Fibroblast of gingiva (primary cell): ENCODE data around the gene RIPOR2.

ENCODE experiments used
- DNase-seq: peaks from one replicate; pipeline ENCODE4 v3.0.0-alpha.2; 2011; ENCODE audit warnings: low read depth

The RIPOR2 gene, protein sequence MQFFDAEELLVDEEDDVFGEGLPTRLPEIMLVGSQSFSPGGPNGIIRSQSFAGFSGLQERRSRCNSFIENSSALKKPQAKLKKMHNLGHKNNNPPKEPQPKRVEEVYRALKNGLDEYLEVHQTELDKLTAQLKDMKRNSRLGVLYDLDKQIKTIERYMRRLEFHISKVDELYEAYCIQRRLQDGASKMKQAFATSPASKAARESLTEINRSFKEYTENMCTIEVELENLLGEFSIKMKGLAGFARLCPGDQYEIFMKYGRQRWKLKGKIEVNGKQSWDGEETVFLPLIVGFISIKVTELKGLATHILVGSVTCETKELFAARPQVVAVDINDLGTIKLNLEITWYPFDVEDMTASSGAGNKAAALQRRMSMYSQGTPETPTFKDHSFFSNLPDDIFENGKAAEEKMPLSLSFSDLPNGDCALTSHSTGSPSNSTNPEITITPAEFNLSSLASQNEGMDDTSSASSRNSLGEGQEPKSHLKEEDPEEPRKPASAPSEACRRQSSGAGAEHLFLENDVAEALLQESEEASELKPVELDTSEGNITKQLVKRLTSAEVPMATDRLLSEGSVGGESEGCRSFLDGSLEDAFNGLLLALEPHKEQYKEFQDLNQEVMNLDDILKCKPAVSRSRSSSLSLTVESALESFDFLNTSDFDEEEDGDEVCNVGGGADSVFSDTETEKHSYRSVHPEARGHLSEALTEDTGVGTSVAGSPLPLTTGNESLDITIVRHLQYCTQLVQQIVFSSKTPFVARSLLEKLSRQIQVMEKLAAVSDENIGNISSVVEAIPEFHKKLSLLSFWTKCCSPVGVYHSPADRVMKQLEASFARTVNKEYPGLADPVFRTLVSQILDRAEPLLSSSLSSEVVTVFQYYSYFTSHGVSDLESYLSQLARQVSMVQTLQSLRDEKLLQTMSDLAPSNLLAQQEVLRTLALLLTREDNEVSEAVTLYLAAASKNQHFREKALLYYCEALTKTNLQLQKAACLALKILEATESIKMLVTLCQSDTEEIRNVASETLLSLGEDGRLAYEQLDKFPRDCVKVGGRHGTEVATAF

DNA sequence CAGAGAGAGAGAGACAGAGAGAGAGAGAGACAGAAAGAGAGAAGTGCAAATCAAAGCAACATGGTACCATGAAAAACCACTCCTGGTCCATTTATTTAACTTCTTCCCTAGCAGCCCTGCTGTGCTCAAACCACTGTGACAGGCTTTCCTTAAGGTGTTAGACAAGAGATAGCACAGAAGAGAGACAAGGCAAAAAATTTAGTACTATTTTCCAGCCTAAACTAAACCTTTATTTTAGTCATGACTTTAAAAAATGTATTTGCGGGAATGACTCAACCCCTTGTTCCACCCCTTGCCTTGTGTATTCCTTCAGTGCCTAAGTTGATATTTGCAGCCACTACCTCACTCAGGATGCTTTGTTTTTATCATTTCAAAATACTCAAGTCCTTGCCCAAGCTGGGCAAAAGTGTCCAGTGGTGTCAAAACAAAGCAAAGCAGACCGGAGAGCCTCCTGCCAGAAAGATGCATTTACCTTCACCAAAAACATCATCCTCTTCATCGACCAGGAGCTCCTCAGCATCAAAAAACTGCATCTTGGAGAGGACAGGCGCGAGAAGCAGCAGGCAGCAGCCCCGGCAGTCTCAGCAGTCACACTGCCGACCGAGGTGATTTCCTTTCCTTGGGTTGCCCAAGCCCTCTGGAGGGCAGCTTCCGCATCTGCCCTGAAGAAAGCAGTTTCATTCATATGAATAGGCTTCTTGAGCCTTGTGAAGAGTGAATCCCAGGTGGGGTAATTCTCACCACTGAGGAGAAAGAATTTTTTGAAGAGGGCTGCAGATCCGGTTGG lies at the start of gene RIPOR2:
Gene RIPOR2 (minus strand): TSS at position 595 of the 787 bp plus-strand sequence. CDS start 62 bp downstream, at position 533.
- no peak for DNase-seq

DNA sequence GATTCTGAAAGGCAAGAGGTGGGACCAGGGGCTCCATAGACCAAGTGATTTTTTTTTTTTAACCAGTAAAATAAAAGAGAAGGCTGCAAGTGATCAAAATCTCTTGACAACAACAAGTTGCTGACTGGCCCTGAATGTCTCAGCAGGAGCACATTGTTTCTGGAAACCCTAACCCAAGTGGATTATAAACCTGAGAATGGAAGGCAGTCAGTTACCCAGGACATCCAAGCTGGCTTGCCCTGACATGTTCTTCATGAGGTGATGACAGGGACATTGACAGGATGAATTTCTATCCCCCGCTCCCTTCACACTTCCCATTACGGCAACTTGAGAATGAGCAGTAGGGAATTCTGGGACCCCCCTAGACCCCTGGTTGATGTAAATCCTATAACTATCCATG lies 49.6 kb upstream of the RIPOR2 start:
- no peak for DNase-seq

DNA sequence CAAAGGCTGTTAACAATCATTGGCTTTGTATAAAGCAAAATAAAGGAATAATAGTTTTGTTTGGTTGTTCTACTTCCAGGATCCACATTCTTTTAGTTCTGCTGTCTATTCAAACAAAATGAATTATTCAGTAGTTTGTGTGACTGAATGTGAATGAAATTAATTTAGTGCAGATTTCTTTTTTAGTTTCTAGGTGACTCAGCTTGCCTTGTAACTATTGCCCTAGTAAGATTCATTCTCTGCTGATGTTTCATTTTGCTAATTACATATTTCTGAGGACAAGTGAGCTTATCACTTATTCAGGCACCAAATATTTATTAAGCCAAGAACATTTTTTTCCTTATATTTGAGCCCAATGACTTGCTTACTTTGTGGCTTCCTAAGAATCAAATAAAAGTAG lies 46.5 kb upstream of the RIPOR2 start:
- peak; percentile 62 for DNase-seq

DNA sequence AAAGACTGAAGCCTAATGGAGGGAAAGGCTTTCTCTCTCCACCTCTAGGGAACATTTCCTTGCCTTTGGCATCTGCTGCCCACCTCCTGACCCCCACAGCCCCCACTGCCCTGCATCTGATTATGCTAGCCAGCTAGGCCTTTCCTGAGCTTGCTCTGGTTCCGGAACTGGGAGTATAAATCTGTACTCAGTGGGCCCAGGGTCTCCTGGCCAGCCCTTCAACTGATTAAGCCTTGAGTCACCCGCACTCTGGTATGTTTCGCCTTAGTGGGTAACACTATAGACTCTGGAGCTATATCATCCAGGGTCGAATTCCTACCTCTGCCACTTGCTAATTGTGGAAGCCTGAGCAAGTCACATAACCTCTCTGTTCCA lies 45.6 kb upstream of the RIPOR2 start:
- no peak for DNase-seq

DNA sequence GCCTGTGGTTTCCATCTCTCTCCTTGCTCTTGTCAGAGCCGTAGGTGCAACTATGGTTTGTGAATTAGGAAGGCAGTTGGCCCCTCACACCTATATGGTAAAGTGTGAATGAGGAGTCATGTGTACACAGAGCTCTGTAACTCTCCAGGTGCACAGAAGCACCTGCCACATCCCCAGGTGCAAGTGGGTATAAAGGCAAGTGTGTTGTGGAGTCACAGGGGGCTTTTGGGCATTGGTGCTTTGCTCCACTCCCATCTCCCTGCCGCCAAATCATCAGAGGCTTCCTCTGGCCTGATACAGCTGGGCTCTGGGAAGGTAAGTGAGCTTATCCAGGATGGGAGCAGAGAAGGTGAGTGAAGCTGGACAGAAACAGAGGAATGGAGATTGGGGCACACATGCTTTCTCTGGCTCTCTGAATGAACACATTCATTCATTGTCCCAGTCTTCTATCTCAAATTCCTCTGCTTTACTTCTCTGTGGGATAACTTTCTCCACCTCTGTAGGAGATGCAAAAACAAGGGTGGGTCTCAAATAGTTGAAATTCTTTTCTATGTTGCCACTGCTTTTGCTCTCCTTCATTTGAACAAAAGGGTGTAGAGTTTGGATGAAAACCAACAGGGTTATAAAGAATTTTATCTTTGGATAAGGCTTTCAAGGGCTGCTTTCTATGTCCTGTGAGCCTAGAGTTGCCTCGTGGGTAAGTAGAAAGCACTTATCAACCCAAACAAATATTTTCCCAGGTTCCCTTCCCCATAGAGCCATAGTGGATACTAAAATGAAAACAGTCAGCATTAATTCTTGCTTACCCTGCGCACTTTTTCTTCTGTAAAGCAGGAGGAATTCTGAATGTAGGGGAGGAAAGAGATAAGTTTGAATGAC lies 45.0 kb upstream of the RIPOR2 start:
- DNase-seq, result no peak

DNA sequence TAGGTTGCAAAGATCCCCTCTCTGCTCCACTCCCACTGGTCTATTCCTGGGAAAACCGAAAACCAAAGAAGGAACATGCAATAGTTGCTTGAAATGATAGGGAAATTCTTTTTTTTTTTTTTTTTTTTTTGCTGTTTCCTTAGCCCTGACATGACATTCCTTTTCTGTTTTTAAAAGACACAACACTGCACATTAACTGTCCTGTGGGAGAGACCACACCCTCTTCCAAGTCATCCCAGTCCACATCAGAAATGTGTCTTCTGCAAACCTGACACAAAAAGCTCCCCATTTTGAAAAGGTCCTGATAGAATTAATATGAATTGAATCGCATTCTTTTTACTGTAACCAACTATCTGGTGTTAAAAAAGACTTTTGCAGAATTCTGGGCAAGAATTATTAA lies 43.4 kb upstream of the RIPOR2 start:
- no peak for DNase-seq

DNA sequence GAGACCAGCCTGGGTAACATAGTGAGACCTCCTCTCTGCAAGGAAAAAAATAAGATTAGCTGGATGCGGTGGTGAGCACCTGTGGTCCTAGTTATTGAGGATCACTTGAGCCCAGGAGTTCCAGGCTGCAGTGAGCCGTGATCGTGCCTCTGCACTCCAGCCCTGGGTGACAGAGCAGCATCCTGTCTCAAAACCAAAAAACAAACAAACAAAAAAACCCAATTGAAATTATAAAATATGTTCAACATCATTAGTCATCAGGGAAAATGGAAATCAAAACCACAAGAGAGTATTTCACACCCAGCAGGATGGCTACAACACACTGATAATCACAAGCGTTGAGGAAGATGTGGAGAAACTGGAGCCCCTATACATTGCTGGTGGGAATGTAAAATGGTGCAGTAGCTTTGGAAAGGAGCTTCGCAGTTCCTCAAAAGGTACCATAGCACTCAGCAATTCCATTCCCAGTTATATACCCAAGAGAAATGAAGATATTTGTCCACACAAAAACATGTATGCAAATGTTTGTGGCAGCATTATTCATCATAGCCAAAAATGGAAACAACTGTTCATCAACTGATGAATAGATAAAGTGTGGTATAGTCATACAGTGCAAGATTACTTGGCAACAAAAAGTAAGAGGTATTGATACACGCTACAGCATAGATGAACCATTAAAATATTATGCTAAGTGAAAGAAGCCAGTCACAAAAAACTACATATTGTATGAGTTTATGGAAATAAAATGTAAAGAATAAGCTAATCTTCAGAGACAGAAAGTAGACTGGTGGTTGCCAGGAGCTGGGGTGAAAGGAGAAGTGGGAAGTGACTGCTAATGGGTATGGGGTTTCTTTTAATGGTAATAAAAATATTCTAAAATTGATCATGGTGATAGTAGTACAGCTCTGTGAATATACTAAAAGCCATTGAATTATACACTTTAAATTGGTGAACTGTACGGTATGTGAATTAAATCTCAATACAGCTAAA lies 38.7 kb upstream of the RIPOR2 start:
- no peak for DNase-seq

DNA sequence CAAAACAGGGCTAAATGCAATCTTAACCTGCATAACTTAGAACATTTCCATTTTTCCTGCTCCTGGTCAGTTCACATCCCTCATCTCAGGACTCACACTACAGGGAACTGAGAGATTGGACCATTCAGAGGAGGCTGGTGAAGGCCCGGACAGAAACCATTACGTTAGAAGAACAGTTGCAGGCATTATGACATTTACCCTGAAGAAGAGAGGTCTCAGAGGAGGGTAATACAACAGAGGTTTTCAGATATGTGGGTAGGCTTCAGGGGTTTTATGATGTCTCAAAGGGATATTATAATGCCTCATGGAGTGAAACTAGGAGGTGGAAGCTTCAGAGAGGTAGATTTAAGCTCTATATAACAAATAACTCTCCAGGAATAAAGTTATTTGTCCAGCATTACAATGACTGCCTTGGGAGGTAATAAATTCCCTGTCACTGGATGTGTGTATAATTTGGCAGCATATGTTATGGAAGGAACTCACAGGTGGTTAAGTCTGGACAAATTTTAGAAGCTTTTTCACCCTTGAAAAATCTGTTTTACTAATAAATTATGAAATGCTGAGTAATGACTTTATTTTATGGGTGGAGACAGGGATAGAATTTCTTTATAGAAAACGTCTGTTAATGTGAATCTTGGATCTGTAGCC lies 36.7 kb upstream of the RIPOR2 start:
- DNase-seq, result no peak

DNA sequence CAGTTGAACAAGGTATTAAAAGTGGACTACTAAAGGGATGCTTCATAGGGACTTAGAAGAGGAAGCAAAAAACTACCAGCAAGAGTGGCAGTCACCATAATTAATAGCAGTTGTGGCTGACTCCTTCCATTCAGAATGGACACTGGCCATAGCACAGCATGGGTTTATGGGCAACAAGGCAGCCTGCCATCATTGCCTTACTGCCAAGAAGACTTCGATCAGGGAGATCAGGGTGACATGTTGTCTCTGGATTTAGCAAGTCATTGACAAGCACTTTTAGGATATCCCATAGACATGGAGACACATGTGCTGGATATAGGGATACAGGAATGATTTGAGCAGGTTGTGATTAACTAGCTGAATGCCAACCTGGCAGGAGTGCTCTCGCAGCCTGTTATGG lies 35.3 kb upstream of the RIPOR2 start:
- no peak for DNase-seq

DNA sequence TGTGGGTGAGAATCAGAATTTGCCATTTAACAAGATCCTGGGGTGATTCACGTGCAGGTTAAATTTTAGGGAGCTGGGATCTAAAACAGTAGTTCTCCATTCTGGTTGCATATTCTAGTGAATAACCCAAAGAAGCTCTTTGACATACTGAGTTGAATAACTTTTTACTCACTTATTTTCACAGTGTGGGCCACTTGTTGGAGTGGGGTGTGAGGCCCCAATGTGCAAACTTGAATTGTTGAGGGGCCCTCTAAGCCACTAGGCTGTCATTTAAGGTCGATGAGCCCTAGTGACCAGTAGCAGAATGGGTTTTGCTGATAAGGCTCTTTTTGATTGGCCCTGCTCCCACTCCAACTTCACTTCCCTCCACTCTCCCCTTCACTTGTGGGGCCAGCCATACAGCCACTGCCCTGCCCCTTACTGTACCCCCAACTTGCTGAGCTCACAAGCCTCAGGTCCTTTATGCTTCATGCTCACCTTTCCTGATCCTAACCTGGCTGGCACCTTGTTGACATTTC lies 33.6 kb upstream of the RIPOR2 start:
- no peak for DNase-seq

DNA sequence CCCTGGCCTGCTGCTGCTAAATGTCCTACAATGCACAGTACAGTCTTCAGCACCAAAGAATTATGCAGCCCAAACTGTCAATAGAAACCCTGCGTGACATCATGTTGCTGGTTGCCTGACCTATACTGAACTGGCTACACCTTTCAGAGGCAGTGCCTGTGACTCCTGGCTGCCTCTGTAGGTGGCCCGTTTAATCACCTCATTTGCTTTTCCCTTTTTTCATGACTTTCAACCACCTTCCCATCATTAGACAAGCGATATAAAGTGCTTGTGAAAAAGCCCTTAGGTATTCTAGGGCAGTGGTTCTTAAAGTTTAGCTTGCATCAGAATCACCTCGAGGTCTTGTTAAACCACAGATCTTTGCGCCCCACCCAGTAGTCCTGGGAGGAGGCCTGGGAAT lies 33.0 kb upstream of the RIPOR2 start:
- DNase-seq, result no peak

DNA sequence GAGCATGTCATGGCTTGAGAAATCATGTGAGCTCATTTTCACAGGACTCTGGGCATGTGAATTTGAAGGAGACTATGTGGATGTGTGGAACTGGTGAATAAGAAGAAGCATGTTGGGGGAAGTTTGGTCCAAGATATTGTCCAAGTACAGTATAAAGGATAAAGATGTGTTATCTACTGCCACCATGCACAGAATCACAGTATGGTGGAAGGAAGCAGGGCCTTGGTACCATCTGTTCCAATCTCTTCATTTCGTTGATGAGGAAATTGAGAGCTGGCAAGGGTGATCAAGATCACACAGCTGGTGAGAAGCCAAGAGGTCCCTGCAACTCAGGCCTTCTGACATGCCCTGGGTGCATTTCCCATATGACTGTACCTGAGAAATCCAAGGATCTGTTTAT lies 31.5 kb upstream of the RIPOR2 start:
- no peak for DNase-seq

DNA sequence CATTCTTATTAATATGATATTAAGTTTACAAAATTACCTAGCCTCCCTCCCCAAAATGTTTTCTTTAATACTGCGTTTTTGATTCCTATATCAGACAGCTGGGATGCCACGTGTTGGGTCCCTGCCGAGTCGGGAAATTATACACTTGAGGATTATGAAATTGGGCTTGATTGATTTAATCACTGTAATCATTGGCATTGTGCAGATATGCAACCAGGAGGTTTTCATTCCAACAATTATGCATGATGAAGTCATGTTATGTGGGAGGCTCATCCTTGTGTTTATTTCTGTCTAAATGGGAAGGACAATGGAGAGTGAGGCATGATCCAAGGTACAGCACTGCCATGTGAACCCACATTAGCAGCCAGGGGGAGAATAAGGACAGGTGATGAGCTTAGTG lies 30.6 kb upstream of the RIPOR2 start:
- DNase-seq, result no peak

DNA sequence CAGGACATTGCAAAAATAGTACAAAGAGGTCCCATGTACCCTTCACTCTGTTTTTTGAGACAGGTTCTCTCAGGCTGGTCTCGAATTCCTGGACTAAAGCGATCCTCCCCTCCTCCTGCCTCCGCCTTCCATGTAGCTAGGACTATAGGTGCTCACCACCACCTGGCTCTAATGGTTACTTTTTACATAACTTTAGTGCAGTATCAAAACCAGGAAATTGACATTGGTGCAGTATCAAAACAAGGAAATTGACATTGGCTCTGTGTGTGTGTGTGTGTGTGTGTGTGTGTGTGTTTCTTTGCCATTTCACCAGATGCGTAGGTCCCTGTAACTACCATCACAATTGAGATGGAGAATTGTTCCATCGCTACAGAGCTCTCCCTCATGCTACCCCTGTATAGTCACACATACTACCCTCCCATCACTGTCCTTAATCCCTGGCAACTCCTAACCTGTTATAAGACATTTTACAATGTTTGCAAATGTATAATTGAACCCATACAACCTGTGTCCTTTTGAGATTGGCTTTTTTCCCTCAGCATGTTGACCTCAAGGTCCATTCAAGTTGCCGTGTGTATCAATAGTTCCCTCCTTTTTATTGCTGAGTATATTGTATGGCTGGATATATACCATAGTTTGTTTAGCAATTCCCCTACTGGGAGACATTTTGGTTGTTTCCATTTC lies 28.3 kb upstream of the RIPOR2 start:
- no peak for DNase-seq

DNA sequence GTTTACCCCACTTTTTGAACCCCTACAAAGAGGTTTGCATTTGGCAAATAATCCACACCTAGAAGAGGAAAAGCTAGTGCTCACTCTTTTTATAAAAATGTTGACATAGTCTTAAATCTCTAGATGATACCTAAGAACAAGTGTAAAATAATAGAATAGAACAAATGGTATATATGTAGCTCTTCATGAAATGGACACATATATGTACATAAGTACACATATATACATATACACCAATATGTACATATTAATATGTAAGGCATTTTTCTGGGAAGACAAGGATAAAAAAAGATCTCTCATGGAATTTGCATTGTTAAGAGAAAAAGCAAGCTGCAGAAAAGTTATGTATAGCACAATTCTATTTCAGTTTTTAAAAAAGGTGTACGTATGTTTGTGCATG lies 27.6 kb upstream of the RIPOR2 start:
- DNase-seq, result no peak

DNA sequence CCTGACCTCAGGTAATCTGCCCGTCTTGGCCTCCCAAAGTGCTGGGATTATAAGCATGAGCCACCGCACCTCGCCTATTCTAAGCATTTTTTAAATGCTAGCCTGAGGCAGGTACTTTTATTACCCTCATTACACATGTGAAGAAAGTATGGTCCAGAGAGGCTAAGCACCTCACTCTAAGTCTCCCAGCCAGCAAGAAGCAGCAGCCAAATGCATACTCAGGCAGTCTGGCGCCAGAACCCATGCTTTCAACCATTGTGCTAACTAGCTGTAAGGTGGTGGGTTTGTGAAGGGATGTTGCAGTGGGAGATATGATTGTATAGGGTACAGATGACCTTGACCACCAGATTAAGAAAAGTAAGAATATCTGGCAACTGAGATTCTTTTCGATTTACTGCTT lies 26.1 kb upstream of the RIPOR2 start:
- no peak for DNase-seq

DNA sequence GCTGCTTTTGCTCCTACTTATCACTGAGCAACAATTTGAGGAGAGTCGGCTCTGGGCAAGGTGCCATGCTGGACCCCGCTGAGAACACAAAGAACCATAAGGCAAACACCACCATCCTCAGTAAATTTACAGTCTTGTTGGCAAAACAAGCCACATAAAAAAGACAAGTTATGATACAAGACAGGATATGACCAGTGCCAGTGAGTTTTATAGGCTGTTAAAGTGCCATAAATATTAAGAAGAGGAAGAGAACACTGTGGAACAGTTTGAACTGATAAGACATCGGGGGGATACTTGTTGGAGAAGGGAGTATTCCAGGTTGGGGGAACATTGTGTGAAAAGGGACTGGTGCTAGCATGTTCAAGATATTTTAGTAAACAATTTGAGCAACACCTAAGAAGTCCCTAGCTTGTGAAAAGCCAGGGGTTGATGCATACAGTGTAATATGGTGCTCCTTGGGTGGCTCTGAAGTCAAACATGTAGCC lies 25.3 kb upstream of the RIPOR2 start:
- DNase-seq, result no peak

DNA sequence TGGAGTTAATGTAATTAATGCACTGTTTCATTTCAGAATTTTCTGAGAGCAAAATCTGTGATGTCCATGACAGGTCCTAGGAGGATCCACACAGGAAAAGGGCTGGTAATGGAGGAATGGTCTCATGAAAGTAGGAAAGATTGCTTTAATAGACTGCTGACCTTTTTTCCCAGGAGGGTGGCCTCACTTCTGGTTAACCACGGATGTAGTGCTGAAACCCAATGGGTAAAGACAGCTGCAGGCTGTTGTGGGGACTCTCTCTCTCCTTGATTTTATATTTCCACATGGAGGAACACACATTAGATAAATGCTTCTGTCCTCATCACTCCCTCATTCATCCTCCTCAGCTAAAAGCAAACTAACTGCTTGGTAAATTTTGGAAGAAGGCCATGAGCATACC lies 23.6 kb upstream of the RIPOR2 start:
- no peak for DNase-seq
